ENCODE results near the gene AFAP1.

The AFAP1 gene

GRCh38 chr4:7759216-7759615 lies 180.4 kb downstream of the AFAP1 start:
- H3K4me3 ChIP-seq (replicated peaks in 1 of 2; ENCODE audit: low read depth in 2 of 2, low read length in 2 of 2): no peak overlapping the region
- no peak for TF ChIP-seq CTCF (IDR thresholded peaks at IDR 0.05; ENCODE audit: low read depth, low read length)
- no peak for DNase-seq (ENCODE audit: low read depth in 2 of 2)

GRCh38 chr4:7758476-7758875 lies 181.2 kb downstream of the AFAP1 start:
- H3K4me3 ChIP-seq (replicated peaks in 1 of 2; ENCODE audit: low read depth in 2 of 2, low read length in 2 of 2): no peak overlapping the region
- no peak for DNase-seq (ENCODE audit: low read depth in 2 of 2)
- TF ChIP-seq CTCF (IDR thresholded peaks at IDR 0.05; ENCODE audit: low read depth, low read length): no peak

- no peak overlapping the region for H3K4me3 ChIP-seq (replicated peaks in 1 of 2; ENCODE audit: low read depth in 2 of 2, low read length in 2 of 2)
- no peak for DNase-seq (ENCODE audit: low read depth in 2 of 2)
- no peak for TF ChIP-seq CTCF (IDR thresholded peaks at IDR 0.05; ENCODE audit: low read depth, low read length)
Measured at GRCh38 chr4:7757501-7758471, 181.9 kb downstream of the AFAP1 start.

DNA sequence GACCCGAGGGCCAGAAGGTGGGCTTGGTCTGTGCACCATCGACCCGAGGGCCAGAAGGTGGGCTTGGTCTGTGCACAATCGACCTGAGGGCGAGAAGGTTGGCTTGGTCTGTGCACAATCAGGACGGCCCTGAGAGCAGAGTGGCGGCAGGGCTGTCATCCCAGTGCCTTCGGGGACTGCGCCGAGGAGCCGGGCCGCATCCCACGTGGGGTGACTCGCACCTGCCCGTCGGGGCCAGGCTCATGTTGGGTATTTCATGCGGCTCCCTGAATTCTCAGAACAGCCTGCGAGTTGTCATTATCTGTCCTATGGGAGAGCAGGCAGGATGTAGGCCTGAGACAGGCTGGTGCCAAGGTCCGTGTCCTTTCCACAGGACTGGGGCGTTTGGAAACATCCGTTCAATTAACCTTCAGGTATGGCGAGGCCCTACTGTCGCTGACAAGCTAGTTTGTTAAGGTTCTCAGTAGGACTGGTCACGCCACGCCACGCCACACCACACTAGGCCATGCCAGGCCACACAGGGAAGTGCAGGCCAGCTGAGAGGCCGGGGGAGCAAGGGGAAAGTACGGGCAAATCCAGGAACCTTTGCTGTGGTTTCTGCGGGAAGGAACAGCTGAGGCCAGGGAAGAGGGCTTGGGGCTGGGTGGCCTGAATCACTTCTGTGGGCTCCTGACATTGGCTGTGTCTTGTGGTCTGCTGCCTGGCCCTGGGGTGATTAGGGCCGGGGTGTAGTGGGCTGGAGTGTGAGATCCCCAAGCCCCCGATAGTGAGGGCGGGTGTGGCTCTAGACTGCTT lies 182.9 kb downstream of the AFAP1 start:
- no peak overlapping the region for H3K4me3 ChIP-seq (replicated peaks in 1 of 2; ENCODE audit: low read depth in 2 of 2, low read length in 2 of 2)
- TF ChIP-seq CTCF (IDR thresholded peaks at IDR 0.05; ENCODE audit: low read depth, low read length): no peak
- no peak for DNase-seq (ENCODE audit: low read depth in 2 of 2)

DNA sequence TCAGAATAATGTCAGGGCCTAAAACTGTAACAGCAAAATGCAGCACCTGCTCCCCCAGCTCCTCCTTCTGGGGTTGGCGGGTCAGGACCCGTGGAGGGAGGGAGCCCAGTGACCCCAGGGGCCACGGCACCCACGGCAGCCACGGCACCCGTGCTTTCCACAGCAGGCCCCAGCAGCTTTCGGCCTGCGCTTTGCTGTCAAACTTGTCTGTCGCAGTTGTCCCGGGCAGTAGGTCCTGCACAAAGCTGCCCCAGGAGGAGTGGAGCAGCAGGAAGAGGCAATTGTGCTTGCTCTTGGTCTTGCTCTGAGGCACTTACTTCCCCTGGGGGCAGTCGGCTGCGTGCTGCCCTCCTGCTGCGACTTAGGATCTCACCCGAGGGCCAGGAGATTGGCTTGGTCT lies 183.6 kb downstream of the AFAP1 start:
- no peak for DNase-seq (ENCODE audit: low read depth in 2 of 2)
- no peak for TF ChIP-seq CTCF (IDR thresholded peaks at IDR 0.05; ENCODE audit: low read depth, low read length)
- no peak overlapping the region for H3K4me3 ChIP-seq (replicated peaks in 1 of 2; ENCODE audit: low read depth in 2 of 2, low read length in 2 of 2)

GRCh38 chr4:7755561-7755960 lies 184.1 kb downstream of the AFAP1 start:
- no peak for TF ChIP-seq CTCF (IDR thresholded peaks at IDR 0.05; ENCODE audit: low read depth, low read length)
- no peak for DNase-seq (ENCODE audit: low read depth in 2 of 2)

More at GRCh38 chr4:7755561-7755960, 184.1 kb downstream of the AFAP1 start:
- H3K4me3 ChIP-seq (replicated peaks in 1 of 2; ENCODE audit: low read depth in 2 of 2, low read length in 2 of 2): no peak overlapping the region
